ENCODE results near the gene IL22RA2.

Gene IL22RA2

DNA sequence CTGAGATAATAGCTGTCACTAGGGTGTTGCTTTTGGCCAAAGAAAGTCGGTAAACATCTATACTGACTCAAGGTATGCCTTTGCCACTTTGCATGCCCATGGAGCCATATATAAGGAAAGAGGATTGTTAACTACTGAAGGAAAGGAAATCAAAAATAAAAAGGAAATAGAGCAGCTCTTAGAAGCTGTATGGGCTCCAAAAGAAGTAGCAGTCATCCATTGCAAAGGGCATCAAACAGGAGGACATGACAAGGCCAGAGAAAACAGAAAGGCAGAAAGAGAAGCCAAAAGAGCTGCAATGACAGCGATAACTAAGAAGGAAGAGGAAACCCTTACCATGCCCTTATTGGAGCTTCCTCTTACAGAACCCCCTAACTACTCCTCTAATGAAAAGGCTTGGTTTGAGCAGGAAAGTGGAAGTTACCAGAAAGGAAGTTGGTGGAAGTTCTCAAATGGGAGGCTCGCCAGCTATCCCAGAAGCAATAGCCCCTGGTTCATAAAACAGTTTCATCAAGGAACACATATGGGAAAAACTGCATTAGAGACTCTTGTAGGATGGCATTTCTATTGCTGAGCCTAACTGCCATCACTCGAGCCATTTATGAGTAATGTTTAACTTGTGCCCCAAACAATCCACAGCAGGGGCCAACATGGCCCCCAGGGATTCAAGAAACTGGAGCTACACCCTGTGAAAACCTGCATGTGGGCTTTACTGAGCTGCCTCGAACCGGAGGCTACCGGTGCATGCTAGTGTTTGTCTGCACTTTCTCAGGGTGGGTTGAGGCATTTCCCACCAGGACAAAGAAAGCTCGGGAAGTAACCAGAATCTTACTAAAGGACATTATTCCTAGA is 7.0 kb downstream of the IL22RA2 start:
- no peak for DNase-seq (ENCODE audit: low spot score)

- DNase-seq (ENCODE audit: low spot score) = no peak
Observed at GRCh38 chr6:137165375-137166246, 7.8 kb downstream of the IL22RA2 start.

DNA sequence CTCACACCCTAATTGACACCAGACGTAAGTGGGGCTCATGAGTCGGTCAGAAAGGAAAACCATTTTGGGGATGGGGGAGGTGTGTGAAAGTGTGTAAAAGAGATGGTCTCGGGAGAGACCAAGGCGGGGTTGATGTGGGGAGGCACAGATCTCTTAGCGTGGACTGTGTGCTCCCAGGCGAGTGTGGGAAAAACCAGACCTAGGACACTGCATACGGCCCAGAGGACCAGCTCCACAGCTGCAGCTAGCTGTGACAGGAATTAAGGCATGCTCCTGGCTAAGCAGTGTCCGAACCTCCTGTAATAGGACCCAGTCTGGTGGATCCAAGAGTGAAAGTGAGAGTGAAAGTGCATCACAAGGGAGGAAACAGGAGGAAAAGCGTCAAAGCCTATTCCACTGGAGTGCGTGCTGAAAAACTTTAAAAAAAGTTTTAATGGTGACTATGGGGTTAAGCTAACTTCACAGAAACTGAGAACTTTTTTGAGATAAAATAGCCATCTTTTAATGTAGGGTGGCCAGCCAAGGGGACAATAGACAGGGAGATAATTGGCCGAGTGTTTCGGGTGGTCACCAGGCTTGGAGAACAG is 9.6 kb downstream of the IL22RA2 start:
- DNase-seq (ENCODE audit: low spot score) = no peak

DNA sequence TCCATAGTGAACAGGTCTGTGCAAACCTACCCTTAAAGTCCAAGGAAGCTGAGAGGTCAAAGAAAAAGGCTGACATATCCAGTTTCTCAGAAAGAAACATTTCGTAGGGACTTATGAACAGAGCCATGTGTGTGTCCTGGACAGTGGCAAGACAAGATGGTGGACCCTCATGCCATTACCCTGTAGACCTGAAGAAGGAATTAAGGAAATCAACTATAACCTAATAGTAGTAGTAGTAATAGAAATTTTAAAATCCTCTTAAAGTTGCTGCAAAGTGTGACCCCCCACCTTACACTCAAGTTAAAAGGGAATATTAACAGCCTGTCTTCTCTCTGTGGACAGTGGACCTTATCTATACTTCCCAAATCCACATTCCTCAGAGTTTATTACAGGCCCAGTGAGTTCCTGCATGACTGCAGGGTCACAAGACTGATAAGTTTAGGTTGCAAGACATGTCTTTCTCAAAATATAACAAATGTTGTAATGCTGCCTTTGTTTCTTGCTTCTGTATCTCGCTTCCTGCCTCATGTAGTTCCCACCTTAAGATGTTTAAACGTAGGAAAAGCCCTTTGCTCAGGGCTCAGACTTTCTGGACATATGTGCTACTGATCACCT is 10.6 kb downstream of the IL22RA2 start:
- no peak for DNase-seq (ENCODE audit: low spot score)

GRCh38 chr6:137161949-137162348 is 11.5 kb downstream of the IL22RA2 start:
- no peak for DNase-seq (ENCODE audit: low spot score)

- no peak for DNase-seq (ENCODE audit: low spot score)
Observed at GRCh38 chr6:137160763-137161162, 12.7 kb downstream of the IL22RA2 start.

GRCh38 chr6:137159912-137160311 is 13.5 kb downstream of the IL22RA2 start:
- no peak for DNase-seq (ENCODE audit: low spot score)

DNA sequence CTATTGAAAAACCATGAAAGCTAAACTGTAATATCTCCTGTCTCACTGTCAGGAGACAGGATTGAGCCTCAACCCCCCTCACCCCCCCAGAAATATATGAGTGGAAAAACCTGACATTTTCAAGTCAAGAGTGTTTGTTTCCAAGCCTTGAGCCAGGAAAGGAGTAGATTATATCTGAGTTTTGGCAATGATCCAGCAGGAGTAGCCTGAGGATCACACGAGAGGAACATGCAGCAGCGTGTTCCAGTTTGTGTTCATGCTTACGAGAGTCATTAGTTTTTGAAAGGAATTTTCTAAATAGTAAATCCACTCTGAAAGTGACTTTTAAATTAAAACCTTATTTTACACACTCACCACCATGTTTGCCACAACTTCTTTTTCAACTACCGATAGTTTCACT is 15.8 kb downstream of the IL22RA2 start:
- no peak for DNase-seq (ENCODE audit: low spot score)

DNA sequence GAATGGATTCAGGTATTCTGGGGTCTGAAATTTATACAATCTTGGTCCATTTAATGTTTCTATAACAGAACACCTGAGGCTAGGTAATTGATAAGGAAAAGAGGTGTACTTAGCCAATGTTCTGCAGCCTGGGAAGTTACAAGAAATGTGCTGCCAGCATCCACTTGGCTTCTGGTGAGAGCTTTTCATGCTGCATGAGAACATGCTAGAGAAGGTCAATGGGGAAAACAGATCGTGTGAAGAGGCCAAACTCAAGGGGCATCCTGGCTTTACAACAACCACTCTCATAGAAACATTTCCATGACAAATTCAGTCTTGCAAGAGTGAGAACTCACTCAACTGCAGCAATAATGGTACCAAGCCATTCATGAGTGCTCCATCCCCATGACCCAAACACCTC is 16.8 kb downstream of the IL22RA2 start:
- DNase-seq (ENCODE audit: low spot score) = no peak

DNA sequence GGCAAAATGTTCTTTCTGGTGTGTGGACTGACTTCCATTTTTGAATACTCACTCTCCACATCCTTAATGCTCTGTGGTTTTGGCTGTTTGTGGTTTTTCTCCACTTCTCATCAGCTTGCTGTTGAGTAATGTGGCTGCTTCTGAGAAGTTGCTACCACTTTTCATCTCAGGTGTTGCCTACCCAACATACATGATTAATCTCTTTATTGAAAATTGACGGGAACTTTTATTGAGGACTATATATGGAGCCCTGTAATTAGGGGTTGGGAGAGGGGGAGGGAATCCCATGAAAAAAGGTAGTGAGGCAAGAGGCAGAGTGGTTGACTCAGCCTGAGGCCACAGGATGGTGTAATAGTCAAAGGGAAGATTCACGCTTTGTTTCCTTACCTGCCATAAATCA is 17.6 kb downstream of the IL22RA2 start:
- DNase-seq (ENCODE audit: low spot score) = no peak

GRCh38 chr6:137150072-137150471 is 23.4 kb downstream of the IL22RA2 start:
- DNase-seq (ENCODE audit: low spot score) = no peak

- DNase-seq (ENCODE audit: low spot score) = no peak
Observed at GRCh38 chr6:137149035-137149393, 24.4 kb downstream of the IL22RA2 start.

GRCh38 chr6:137148306-137149034 is 25.0 kb downstream of the IL22RA2 start:
- no peak for DNase-seq (ENCODE audit: low spot score)

DNA sequence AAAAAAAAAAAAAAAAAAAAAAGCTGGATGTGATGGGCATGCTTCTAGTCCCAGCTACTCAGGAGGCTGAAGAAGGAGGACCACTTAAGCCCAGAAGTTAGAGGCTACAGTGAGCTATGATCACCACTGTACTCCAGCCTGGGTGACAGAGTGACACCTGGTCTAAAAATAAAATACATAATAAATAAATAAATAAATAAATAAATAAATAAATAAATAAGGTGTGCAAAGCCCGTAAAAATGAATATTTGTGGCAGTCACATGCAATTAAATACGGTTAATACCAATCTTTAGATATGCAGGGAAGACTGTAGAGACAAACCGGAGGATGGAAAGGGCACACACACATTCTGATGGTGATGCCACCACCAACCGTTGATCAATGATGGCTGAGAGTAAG is 26.2 kb downstream of the IL22RA2 start:
- DNase-seq (ENCODE audit: low spot score) = no peak

GRCh38 chr6:137146206-137146605 is 27.2 kb downstream of the IL22RA2 start:
- no peak for DNase-seq (ENCODE audit: low spot score)

- no peak for DNase-seq (ENCODE audit: low spot score)
Observed at GRCh38 chr6:137145421-137145820, 28.0 kb downstream of the IL22RA2 start.

DNA sequence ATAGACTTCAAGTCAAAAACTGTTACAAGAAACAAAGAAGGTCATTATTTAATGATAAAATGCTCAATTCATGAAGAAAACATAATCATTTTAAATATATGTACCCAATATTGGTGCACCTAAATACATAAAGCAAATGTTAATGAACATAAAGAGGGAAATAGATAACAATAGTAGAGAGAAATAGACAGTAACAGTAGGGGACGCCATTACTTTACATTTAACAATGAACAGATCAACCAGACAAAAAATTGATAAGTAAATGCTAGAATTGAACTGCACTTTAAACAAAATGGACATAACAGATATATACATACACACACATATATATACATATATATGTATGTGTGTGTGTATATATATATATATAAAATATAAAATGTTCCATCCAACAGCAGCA is 37.4 kb downstream of the IL22RA2 start:
- no peak for DNase-seq (ENCODE audit: low spot score)

DNA sequence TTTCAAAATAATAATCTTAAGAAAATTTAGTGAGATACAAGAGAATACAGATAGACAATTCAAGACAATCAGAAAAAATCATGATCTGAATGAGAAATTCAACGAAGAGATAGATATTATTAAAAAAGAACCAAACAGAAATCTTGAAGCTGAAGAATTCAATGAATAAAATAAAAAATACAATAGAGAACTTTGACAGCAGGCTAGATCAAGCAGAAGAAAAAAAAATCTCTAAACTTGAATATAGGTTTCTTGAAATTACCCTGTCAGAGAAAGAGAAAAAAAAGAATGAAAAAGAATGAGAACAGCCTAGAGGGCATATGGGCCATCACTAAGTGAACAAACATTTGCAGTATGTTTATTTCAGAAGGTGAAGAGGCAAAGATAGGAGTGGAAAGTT is 39.0 kb downstream of the IL22RA2 start:
- DNase-seq (ENCODE audit: low spot score) = no peak

DNA sequence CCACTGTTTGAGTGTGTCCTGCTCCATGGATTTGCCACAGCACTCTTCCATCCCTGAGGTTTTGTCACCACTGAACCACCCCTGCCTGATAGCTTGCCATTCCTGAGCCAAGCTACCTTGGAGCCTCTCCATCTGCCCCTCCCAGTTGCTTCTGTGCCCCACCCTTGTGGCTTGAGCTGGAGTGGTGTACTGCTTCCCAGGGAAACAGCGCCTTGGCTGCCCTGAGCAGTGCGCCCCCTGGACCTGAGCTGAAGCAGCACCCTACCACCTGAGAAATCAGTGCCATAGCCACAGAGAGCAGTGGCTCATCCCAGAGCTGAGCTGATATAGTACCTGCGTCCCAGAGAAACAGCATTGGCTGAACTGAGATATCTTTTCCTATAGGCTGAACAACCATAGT is 40.3 kb downstream of the IL22RA2 start:
- no peak for DNase-seq (ENCODE audit: low spot score)

- DNase-seq (ENCODE audit: low spot score) = no peak
Observed at GRCh38 chr6:137126875-137127485, 46.5 kb downstream of the IL22RA2 start.

GRCh38 chr6:137123078-137123477 is 50.4 kb downstream of the IL22RA2 start:
- no peak for DNase-seq (ENCODE audit: low spot score)

All from hepatic stellate cell (primary cell).